ENCODE results near the gene KRT31.
A peak's percentile ranks its signal among the peaks of the same experiment; 100 is the strongest.
"Not testable (repeated sequence)": the region's sequence is repeated elsewhere in the genome, so short reads cannot be mapped to it uniquely, and the experiment has no call there.

KRT31 gene

GRCh38 chr17:41417576-41418015 lies 20.2 kb upstream of the KRT31 start:
- no peak for DNase-seq (ENCODE audit: low read depth)

- no peak for DNase-seq (ENCODE audit: low read depth)
These were observed 19.7 kb upstream of the KRT31 start for GRCh38 chr17:41417127-41417526.

- no peak for DNase-seq (ENCODE audit: low read depth)
These were observed 19.1 kb upstream of the KRT31 start for GRCh38 chr17:41416479-41416878.

GRCh38 chr17:41415833-41416335 lies 18.5 kb upstream of the KRT31 start:
- DNase-seq (ENCODE audit: low read depth) = peak; percentile 67

GRCh38 chr17:41415411-41415810 lies 18.0 kb upstream of the KRT31 start:
- no peak for DNase-seq (ENCODE audit: low read depth)

- DNase-seq (ENCODE audit: low read depth) = no peak
These were observed 16.6 kb upstream of the KRT31 start for GRCh38 chr17:41413982-41414381.

- DNase-seq (ENCODE audit: low read depth) = no peak
These were observed 16.0 kb upstream of the KRT31 start for GRCh38 chr17:41413353-41413957.

- DNase-seq (ENCODE audit: low read depth) = no peak
These were observed 13.8 kb upstream of the KRT31 start for GRCh38 chr17:41411072-41411840.

- DNase-seq (ENCODE audit: low read depth) = no peak
These were observed 9.8 kb upstream of the KRT31 start for GRCh38 chr17:41407226-41407625.

GRCh38 chr17:41406205-41406604 lies 8.8 kb upstream of the KRT31 start:
- DNase-seq (ENCODE audit: low read depth) = no peak

GRCh38 chr17:41404024-41404671 lies 6.7 kb upstream of the KRT31 start:
- peak; percentile 89 for DNase-seq (ENCODE audit: low read depth)

GRCh38 chr17:41403404-41404023 lies 6.1 kb upstream of the KRT31 start:
- no peak for DNase-seq (ENCODE audit: low read depth)

- no peak for DNase-seq (ENCODE audit: low read depth)
These were observed 4.8 kb upstream of the KRT31 start for GRCh38 chr17:41402161-41402560.

- DNase-seq (ENCODE audit: low read depth) = no peak
These were observed 1.1 kb downstream of the KRT31 start for GRCh38 chr17:41396340-41396739.

GRCh38 chr17:41395611-41396010 lies 1.8 kb downstream of the KRT31 start:
- DNase-seq (ENCODE audit: low read depth) = no peak

- not testable (repeated sequence) for DNase-seq (ENCODE audit: low read depth)
These were observed 2.4 kb downstream of the KRT31 start for GRCh38 chr17:41395044-41395443.

- DNase-seq (ENCODE audit: low read depth) = no peak
These were observed 3.0 kb downstream of the KRT31 start for GRCh38 chr17:41394254-41394996.

- no peak for DNase-seq (ENCODE audit: low read depth)
These were observed 3.6 kb downstream of the KRT31 start for GRCh38 chr17:41393826-41394225.

- no peak for DNase-seq (ENCODE audit: low read depth)
These were observed 4.1 kb downstream of the KRT31 start for GRCh38 chr17:41393294-41393693.

GRCh38 chr17:41392278-41392677 lies 5.1 kb downstream of the KRT31 start:
- DNase-seq (ENCODE audit: low read depth) = no peak

- no peak for DNase-seq (ENCODE audit: low read depth)
These were observed 5.9 kb downstream of the KRT31 start for GRCh38 chr17:41391535-41391934.

GRCh38 chr17:41390411-41390938 lies 6.9 kb downstream of the KRT31 start:
- no peak for DNase-seq (ENCODE audit: low read depth)
